Effector CD4-positive, alpha-beta T cell (primary cell): ENCODE data around the gene POU3F3.

Experiments used
- DNase-seq: peaks from one replicate; pipeline ENCODE4 v3.0.0-alpha.2; 2020

Gene POU3F3

GRCh38 chr2:104878863-104879512 is 25.1 kb downstream of the POU3F3 start:
- DNase-seq, result no peak

DNA sequence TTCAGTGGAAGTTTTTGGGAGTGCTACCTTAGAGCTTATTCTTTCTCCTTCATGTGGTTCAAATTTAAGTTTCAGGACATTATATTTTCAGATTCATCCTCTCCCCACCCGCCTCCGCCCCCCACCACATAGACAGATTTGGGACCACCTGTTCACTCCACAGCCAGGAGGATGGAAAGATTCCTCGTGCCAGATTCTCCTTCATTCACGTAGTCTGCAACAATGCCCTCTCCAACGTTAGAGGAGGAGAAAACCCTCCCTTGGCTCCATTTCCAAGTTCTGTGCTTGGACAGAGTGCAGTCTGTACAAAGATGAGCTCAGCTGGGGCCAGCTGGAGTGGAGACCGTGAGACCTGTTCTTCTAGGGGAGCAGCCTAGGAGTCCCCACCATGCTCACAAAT is 26.2 kb downstream of the POU3F3 start:
- no peak for DNase-seq

GRCh38 chr2:104883357-104883756 is 29.4 kb downstream of the POU3F3 start:
- no peak for DNase-seq

DNA sequence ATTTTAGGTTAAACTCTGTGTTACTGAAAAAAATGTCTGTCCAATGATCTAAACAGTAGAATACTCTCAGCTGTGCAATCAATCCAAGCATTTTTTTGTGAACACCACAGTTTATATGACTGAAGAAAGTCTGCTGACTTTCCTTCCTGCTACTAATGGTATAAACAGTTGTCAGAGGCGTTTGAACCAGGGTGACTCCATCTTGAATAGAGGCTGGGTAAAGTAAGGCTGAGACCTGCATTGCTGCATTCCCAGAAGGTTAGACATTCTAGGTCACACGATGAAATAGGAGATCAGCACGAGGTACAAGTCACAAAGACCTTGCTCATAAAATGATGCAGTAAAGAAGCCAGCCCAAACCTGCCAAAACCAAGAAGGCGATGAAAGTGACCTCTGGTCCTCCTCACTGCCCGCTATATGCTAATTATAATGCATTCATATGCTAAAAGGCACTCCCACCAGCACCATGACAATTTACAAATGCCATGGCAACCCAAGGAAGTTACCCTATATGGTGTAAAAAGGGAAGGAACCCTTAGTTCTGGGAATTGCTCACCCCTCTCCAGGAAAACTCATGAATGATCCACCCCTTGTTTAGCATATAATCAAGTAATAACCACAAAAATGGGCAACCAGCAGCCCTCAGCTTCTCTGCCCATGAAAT is 31.3 kb downstream of the POU3F3 start:
- no peak for DNase-seq

GRCh38 chr2:104887676-104888075 is 33.8 kb downstream of the POU3F3 start:
- no peak for DNase-seq

GRCh38 chr2:104888489-104889258 is 34.8 kb downstream of the POU3F3 start:
- DNase-seq, result no peak

DNA sequence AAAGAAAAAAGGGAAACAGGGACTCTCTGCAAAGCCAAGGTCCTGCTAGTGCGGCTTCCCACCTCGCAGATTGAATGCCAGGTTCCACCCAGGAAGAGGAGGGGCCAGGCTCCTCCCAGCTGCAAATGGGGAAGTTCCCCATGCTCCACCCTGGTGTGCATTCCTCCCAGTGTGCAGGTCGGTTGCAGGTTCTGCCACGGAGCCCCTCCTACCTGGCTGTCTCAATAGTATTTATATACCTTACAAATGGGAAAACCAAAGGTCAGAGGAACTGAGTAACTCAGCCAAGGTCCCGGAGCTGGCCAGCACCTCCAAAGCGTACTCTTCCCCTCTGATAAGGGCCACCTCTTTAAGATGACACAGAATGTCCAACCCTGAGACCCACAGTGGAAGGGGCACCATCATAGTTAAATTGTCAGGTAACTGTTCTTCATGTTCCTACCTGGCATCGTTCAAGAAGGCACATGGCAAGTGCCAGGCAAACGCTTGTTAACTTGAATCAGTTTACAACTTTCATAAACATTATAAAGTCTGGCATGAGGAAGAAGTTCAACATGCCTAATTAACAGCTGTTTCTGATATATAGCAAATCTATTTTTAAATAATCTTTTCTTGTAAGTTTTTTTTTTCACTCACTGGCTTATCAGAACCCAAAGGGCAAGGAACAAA is 35.5 kb downstream of the POU3F3 start:
- no peak for DNase-seq

GRCh38 chr2:104889960-104890684 is 36.2 kb downstream of the POU3F3 start:
- no peak for DNase-seq

- DNase-seq, result no peak
Observed at GRCh38 chr2:104890685-104891069, 36.8 kb downstream of the POU3F3 start.

- DNase-seq, result no peak
Observed at GRCh38 chr2:104891145-104891544, 37.2 kb downstream of the POU3F3 start.

GRCh38 chr2:104896446-104896845 is 42.5 kb downstream of the POU3F3 start:
- no peak for DNase-seq

GRCh38 chr2:104897515-104898184 is 43.7 kb downstream of the POU3F3 start:
- no peak for DNase-seq

DNA sequence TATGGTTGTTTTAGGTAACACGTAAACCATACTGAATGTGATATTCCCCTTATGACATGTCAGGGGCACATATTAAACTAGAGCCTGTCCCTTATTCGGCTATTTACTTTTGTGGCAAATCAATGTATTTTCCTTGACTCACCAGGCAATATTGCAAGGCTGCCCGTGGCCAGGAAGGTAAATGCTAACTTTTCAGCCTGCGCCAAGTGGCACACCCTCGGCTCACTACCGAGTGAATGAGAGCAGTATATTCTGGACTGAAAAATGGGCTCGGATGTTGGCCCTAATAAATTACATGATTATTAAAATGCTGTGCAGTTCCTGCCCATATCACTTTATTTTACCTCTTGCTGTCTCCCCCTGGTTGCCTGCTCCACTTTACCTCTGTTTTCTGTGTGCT is 46.7 kb downstream of the POU3F3 start:
- no peak for DNase-seq

GRCh38 chr2:104901037-104901881 is 47.3 kb downstream of the POU3F3 start:
- no peak for DNase-seq

GRCh38 chr2:104902317-104902716 is 48.4 kb downstream of the POU3F3 start:
- no peak for DNase-seq
